ENCODE measurements around the gene MFN2. TPM values are rescaled to one million over a fixed set of nuclear protein-coding genes. Genes with fewer than 3 reads are reported as not detected.

MFN2 gene
- total RNA-seq, 2 experiments from 2014 or later = 28.3 to 52.7 TPM

DNA sequence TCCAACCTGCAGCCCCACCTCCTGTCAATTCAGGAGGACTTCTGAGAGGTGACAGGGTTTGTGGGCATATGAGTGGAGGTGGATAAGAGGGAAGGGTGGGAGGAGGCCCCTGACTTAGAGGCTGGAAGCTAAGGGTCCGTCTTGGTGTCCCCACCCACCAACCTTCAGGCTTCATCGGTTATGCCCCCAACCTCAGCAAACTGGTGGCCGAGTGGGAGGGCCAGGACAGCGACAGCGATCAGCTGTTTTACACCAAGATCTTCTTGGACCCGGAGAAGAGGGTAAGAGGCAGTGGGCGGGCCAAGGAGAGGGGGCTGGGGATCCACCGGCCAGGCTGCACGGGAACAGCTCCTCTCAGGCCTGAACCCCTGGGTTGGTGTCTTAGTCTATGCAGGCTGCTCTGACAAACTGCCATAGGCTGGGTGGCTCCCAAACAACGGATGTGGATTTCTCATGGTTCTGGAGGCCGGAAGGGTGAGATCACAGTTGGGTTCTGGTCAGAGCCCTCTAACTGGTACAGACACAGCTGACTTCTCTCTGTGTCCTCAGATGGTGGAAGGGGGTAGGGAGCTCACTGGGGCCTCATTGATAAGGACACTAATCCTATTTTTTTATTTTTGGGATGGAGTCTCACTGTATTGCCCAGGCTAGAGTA is 27.7 kb upstream of the MFN2 start:
- CTCF ChIA-PET (ENCODE audit: unreplicated experiment) = interaction anchor here (0.5 kb wide), 1 partner anchor 16 kb away, joined by 3 read pairs; no protein-coding TSS in a partner anchor
- H3K79me2 ChIP-seq (ENCODE audit: insufficient read depth, low read depth, low read length) = no peaks in the 10 kb centered on the region
- no peak overlapping the region for H2AFZ ChIP-seq (ENCODE audit: low read length)
- no peak for TF ChIP-seq EZH2phosphoT487 (IDR thresholded peaks at IDR 0.05; ENCODE audit: borderline replicate concordance, low read depth, low read length)
- TF ChIP-seq, protein P1, sequence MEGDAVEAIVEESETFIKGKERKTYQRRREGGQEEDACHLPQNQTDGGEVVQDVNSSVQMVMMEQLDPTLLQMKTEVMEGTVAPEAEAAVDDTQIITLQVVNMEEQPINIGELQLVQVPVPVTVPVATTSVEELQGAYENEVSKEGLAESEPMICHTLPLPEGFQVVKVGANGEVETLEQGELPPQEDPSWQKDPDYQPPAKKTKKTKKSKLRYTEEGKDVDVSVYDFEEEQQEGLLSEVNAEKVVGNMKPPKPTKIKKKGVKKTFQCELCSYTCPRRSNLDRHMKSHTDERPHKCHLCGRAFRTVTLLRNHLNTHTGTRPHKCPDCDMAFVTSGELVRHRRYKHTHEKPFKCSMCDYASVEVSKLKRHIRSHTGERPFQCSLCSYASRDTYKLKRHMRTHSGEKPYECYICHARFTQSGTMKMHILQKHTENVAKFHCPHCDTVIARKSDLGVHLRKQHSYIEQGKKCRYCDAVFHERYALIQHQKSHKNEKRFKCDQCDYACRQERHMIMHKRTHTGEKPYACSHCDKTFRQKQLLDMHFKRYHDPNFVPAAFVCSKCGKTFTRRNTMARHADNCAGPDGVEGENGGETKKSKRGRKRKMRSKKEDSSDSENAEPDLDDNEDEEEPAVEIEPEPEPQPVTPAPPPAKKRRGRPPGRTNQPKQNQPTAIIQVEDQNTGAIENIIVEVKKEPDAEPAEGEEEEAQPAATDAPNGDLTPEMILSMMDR (conservative IDR thresholded peaks at IDR 0.05; ENCODE audit: low read length) = no peak
- no peak for DNase-seq (ENCODE audit: low spot score)
- H3K9me3 ChIP-seq (ENCODE audit: low read length) = 0 out of 2 replicates have a peak, but pooled peaks cover 3% of the 10 kb centered on the region
- no peaks in the 10 kb centered on the region for H3K9me2 ChIP-seq (ENCODE audit: insufficient read depth, low read length)
- no peak overlapping the region for H3K4me2 ChIP-seq (ENCODE audit: low read length)
- BruUV-seq (replicated peaks) = no TSS peak
- no peak overlapping the region for H3K27ac ChIP-seq (ENCODE audit: low read depth, low read length, poor library complexity, severe bottlenecking)
- POLR2A ChIA-PET = no interaction called here
- peaks cover 7% of the 10 kb centered on the region for H3K4me1 ChIP-seq (ENCODE audit: insufficient read depth, low read length, poor library complexity, severe bottlenecking)
- intact Hi-C loops (cut with micrococcal nuclease; ENCODE audit: unreplicated experiment) = no loop called here
- H3K36me3 ChIP-seq (ENCODE audit: insufficient read depth, low read length) = 0 out of 2 replicates have a peak, but pooled peaks cover 4% of the 10 kb centered on the region
- H3K4me3 ChIP-seq (ENCODE audit: low read depth, low read length, poor library complexity, severe bottlenecking) = no peak overlapping the region
- no peaks in the 10 kb centered on the region for H4K20me1 ChIP-seq (ENCODE audit: insufficient read depth, low read length)

DNA sequence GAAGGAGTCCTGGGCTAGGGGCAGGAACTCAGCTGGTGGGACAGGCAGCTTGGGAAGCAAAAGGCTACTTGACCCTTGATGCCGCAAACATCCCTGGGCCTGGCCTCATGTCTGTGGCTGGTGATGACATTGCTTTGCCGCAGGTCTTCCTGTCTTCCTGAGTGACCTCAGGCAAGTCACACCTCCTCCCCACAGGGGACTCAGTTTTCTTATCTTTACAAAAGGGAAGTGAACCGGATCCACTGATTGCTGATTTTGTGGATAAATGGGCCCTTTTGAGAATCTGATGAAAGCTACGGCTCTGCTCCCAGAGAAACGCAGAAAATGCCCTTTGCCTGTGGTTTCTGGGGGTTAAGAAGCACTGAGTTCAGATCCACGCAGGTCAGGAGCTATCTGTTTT is 25.0 kb upstream of the MFN2 start:
- ChIA-PET POLR2A (interaction anchor here (1.3 kb wide), 1 partner anchor 46 kb away, joined by 3 read pairs; no protein-coding TSS in a partner anchor), CTCF (ENCODE audit: unreplicated experiment) (no interaction called here)
- H4K20me1 ChIP-seq (ENCODE audit: insufficient read depth, low read length) = no peaks in the 10 kb centered on the region
- H3K4me1 ChIP-seq (ENCODE audit: insufficient read depth, low read length, poor library complexity, severe bottlenecking) = no peaks in the 10 kb centered on the region
- TF ChIP-seq, protein P1 (conservative IDR thresholded peaks at IDR 0.05; ENCODE audit: low read length) = no peak
- TF ChIP-seq EZH2phosphoT487 (IDR thresholded peaks at IDR 0.05; ENCODE audit: borderline replicate concordance, low read depth, low read length) = no peak
- BruUV-seq (replicated peaks) = no TSS peak
- intact Hi-C loops (cut with micrococcal nuclease; ENCODE audit: unreplicated experiment) = no loop called here
- H2AFZ ChIP-seq (ENCODE audit: low read length) = no peak overlapping the region
- H3K79me2 ChIP-seq (ENCODE audit: insufficient read depth, low read depth, low read length) = no peaks in the 10 kb centered on the region
- no peaks in the 10 kb centered on the region for H3K9me2 ChIP-seq (ENCODE audit: insufficient read depth, low read length)
- no peaks in the 10 kb centered on the region for H3K36me3 ChIP-seq (ENCODE audit: insufficient read depth, low read length)
- no peak for DNase-seq (ENCODE audit: low spot score)
- no peak overlapping the region for H3K4me2 ChIP-seq (ENCODE audit: low read length)
- no peak overlapping the region for H3K4me3 ChIP-seq (ENCODE audit: low read depth, low read length, poor library complexity, severe bottlenecking)
- no peaks in the 10 kb centered on the region for H3K9me3 ChIP-seq (ENCODE audit: low read length)
- H3K27ac ChIP-seq (ENCODE audit: low read depth, low read length, poor library complexity, severe bottlenecking) = no peak overlapping the region

DNA sequence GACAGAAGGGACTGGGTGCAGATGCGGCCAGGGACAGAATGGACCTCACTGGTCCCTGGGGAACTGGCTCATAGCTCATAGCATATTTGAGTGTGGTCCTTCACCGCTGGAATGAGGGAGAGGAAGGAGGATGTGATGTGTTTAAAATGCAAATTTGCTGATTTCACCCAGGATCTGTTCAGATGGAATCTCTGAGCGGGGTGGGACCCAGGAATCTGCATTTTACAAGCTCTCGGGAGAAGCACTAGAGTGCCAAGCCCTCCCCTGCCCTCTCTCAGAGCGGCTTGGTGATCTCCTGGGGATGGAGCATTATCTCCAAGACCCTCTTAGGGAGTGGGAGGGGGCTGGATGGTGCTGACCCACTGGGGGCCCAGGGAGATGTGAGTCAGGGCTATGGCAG is 22.8 kb upstream of the MFN2 start:
- Histone ChIP-seq H3K36me3 (ENCODE audit: insufficient read depth, low read length) (no peaks in the 10 kb centered on the region), H3K27ac (ENCODE audit: low read depth, low read length, poor library complexity, severe bottlenecking) (no peak overlapping the region), H2AFZ (ENCODE audit: low read length) (no peak overlapping the region), H3K4me1 (ENCODE audit: insufficient read depth, low read length, poor library complexity, severe bottlenecking) (no peaks in the 10 kb centered on the region), H3K4me2 (ENCODE audit: low read length) (no peak overlapping the region), H3K9me2 (ENCODE audit: insufficient read depth, low read length) (no peaks in the 10 kb centered on the region), H3K9me3 (ENCODE audit: low read length) (no peaks in the 10 kb centered on the region), H3K79me2 (ENCODE audit: insufficient read depth, low read depth, low read length) (no peaks in the 10 kb centered on the region), H4K20me1 (ENCODE audit: insufficient read depth, low read length) (no peaks in the 10 kb centered on the region), H3K4me3 (ENCODE audit: low read depth, low read length, poor library complexity, severe bottlenecking) (no peak overlapping the region)
- CTCF ChIA-PET (ENCODE audit: unreplicated experiment) = no interaction called here
- TF ChIP-seq, protein P1 (conservative IDR thresholded peaks at IDR 0.05; ENCODE audit: low read length) = no peak
- no peak for TF ChIP-seq EZH2phosphoT487 (IDR thresholded peaks at IDR 0.05; ENCODE audit: borderline replicate concordance, low read depth, low read length)
- DNase-seq (ENCODE audit: low spot score) = no peak
- POLR2A ChIA-PET = no interaction called here
- BruUV-seq (replicated peaks) = no TSS peak
- intact Hi-C loops (cut with micrococcal nuclease; ENCODE audit: unreplicated experiment) = no loop called here
